Midbrain (tissue), 1 donor: ENCODE results near the gene TUBGCP3.

Experiments
- DNase-seq: peaks from one replicate; lab custom pipeline; 2025; lab: John Stamatoyannopoulos, UW

The TUBGCP3 gene

DNA sequence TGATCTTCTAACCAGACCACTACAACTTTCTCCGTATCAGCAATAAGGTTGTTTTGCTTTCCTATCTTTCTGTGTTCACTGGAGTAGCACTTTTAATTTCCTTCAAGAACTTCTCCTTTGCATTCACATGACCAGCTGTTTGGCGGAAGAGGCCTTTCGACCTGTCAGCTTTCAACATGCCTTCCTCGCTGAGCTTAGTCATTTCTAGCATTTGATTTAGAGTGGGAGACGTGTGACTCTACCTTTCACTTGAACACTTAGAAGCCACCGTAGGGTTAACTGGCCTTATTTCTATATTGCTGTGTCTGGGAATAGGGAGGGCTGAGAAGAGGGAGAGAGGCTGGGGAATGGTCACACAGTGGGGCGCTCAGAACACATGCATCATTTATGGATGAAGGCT, 104.7 kb downstream of the TUBGCP3 start:
- DNase-seq, result no peak

DNA sequence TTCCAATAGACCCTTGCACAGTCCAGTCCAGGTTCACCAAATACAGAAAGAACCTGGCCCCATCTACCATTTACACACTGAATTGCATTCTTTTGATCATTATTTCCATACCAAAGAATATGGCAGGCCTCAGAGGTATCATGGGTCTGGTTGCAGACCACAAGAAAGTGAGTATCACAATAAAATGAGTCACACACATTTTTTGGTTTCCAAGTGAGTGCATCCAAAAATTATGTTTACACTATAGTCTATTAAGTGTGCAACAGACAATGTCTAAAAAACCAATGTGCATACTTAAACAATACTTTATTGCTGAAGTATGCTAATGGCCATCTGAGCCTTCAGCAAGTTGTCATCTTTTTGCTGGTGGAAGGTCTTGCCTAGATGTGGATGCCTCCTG, 106.5 kb downstream of the TUBGCP3 start:
- no peak for DNase-seq

DNA sequence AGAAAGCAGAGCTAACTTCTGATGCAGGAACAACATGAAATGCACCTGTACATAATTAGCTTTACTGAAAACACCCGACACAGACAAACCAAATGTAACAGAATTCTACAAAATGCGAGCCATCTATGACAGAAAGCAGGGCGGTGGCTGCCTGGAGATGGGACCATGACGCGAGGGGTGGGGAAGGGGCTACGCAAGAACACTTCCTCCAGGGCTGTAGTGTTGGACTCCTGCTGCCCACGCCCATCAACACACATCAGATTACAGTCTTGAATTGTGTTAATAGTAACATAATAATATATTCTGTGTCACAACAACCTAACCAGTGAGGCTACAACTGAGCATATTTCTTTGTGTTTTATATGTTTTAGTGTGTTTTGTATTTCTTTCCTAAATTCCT, 108.6 kb downstream of the TUBGCP3 start:
- no peak for DNase-seq

- no peak for DNase-seq
Measured at GRCh38 chr13:112477070-112477619, 110.8 kb downstream of the TUBGCP3 start.

DNA sequence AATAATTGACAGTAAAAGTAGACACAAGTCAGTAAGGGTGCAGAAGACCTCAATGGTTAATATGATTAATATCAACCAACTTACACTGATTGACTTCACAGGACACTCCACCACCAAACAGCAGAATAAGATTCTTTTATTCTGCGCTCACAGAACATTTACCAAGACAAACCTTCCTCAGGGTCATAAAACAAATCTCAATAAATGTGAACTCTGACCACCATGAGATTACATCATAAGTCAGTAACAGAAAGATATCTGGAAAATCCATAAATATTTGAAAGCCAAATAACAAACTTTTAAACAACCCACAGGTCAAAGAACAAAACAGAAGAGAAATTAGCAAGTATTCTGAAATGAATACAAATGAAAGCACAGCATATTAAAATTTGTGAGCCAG, 112.1 kb downstream of the TUBGCP3 start:
- no peak for DNase-seq

GRCh38 chr13:112474869-112475268, 113.1 kb downstream of the TUBGCP3 start:
- DNase-seq, result no peak

GRCh38 chr13:112473818-112474217, 114.1 kb downstream of the TUBGCP3 start:
- DNase-seq, result no peak

DNA sequence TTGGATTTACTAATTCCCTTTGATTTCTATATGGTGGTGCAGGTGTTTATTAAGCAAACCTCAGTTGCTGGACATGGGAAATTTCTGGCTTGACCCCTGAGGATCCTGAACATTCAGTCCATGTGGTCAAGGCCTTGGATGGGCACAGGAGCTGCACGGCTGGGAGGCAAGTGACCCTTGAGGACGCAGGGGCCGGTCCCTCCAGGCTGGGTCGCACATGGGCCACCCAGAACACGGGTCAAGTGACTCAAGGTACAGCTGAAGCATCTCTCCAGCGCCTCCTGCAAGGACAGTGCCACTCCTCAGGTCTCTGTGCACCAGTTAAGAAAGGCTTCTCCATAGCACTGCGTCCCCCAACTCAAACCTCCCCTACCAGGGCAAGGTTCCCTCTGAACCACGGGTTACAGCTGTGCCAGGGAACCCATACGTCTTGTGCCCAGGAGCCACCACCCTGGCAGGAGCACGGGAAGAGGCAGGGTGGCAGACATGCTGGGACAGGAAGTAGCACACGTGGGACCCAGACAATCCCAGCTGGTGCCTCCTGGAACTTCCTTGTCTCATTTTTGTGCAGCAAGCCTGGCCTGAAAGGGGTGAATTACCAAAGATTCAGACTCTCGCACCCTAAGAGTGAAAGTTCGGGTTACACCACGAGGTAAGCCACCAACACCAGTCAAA, 118.7 kb downstream of the TUBGCP3 start:
- no peak for DNase-seq

DNA sequence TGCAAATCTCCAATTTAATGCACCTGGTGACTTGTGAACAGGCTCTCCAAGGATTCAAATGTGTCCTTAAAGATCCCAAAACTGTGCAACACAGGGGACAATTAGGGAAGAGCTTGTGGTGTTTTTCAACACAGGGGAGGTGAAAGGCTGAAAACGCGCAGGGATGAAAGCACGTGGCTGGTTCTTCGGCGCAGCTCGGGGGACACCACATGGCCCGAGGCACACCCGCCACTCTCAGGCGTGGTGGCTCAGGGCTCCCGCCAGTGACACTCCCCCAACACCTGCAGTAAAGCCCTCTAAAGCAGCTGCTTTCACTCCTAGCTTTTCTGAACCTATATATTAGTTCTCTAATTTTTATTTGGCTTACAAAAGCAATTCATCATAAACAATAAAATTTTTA, 119.9 kb downstream of the TUBGCP3 start:
- no peak for DNase-seq

DNA sequence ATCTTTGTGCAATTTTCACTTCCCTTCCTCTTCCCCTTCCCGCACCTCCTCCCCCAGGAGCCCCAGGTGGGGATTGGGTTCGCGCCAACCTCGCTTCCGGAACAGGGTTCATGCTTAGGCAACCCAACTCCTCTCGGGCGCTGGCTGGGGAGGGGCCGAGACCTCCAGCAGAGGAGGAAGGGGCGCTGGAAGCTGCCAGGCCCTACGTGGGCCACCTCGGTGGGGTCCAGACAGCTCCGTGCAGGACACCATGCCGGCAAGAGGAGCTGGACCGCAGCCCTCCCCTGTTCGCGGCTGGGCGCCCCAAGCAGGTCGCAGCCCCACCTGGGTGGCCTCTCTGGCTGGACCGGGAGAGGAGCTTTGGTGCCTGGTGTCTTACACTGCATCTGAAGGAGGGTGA, 120.7 kb downstream of the TUBGCP3 start:
- no peak for DNase-seq

- DNase-seq, result no peak
Measured at GRCh38 chr13:112466132-112467058, 121.6 kb downstream of the TUBGCP3 start.

GRCh38 chr13:112465251-112466131, 122.5 kb downstream of the TUBGCP3 start:
- no peak for DNase-seq

GRCh38 chr13:112464720-112465119, 123.2 kb downstream of the TUBGCP3 start:
- no peak for DNase-seq

GRCh38 chr13:112462408-112462807, 125.5 kb downstream of the TUBGCP3 start:
- no peak for DNase-seq

GRCh38 chr13:112457485-112457884, 130.5 kb downstream of the TUBGCP3 start:
- no peak for DNase-seq

DNA sequence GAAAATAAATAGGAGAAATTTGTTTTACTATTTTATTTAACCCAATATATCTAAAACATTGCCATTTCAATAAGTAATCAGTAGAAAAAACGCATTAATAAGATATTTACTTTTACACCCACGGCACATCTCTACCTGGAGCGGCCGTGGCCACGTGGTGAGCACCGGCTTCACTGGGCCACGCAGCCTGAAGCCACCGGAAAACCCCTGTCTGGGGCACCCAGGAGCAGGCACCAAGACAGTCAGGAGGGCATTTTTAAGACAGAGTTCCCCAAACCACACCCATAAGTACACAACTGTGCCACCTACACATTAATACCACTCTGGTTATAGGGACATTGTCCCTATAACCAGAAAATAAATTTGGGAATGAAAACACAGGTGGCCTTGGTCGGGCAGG, 130.9 kb downstream of the TUBGCP3 start:
- DNase-seq, result no peak

DNA sequence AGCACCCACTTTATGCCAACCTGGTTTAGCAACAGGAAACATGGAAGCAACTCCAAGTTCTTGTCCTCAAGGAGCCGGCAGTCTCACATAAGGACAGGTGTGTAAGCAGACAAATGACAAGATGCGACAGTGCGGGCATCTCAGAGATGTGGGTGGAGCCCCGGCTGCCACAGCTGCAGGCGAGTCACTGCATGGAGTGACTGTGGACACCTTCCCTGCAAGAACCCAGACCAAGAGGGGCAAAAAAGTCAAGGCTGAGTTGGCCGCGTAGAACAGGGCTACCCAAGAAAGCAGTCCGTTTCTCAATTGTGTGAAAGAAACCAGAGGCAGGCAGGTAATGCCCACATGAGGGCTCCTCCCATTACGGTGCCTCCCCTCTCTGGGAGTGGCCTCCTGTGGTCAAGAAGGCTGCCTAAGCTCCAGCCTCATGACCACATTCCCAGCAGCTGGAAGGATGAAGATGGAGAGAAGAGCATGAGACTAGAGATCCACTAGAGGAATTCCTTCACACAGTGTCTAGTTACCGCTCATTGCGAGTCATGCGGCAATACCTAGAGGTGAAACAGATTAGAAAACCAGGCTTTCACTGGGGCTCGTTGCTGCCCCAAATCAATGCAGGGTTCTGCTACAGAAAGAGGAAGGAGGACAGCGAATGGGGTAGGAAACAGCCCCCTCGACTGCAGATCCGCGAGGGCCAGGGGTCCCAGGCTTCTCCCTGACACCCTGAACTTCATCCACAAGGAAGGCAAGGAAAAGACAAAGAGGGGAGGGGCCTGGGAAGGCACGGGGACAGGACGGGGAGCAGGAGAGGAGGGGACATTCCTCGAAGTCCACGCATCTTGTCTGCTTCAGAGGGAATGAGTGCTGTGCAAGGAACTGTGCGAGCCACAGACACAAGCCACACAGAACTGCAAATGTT, 131.6 kb downstream of the TUBGCP3 start:
- no peak for DNase-seq

GRCh38 chr13:112455476-112456059, 132.4 kb downstream of the TUBGCP3 start:
- no peak for DNase-seq

DNA sequence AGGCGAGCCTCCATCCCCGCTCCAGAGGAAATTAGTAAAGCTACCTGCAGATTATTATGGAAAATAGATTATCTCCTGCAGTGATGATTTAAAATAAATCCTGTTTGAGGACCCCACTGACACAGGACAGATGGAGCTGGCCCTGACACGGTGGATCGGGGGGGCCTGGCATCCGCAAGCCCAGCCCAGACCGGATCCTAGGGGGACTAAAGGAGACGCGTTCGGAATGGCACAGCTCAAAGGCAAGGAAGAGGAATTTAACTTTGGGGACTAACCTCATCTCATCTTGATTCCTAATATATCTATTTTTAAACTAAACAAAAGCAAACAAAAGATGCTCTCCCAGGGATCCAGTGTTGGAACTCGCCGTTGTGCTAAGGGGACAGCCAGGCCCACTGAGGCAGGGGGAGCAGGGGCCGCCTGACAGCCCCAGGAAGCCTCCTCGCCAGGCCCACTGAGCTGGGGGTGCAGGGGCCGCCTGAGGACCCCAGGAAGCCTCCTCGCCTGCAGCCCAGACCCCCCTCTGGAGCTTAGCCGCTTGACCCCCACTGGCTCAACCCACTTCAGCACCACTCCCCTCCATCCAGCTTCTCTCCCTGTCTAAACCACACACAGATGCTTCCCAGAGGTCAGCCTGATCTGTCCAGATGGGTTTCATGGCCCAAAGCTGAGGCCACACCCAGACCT, 133.2 kb downstream of the TUBGCP3 start:
- no peak for DNase-seq
